T-helper 9 cell (primary cell): ENCODE measurements around the gene PGAP3.
A peak's percentile ranks its signal among the peaks of the same experiment; 100 is the strongest.

Experiments used
- DNase-seq: peaks from one replicate; pipeline ENCODE4 v3.0.0-alpha.2; 2020

PGAP3 gene

DNA sequence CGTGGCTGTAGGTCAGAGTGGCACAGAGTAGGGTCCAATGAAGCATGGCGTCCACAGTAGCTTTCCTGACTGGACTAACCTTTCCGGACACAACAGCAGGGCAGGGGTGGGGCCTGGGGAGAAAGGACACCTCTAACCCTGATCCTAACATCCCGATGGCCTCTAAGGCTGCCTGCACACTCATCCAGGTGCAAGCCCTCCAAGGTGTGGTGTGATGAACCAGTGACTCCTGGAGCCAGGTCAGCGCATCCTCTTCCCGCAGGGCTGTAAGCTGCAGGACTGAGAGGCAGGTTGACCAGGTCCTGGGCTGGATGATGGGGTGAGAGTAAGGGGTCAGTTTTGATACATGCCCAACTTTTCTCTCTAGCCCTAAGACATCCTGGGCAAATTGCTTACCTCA lies 8.9 kb upstream of the PGAP3 start:
- no peak for DNase-seq

DNA sequence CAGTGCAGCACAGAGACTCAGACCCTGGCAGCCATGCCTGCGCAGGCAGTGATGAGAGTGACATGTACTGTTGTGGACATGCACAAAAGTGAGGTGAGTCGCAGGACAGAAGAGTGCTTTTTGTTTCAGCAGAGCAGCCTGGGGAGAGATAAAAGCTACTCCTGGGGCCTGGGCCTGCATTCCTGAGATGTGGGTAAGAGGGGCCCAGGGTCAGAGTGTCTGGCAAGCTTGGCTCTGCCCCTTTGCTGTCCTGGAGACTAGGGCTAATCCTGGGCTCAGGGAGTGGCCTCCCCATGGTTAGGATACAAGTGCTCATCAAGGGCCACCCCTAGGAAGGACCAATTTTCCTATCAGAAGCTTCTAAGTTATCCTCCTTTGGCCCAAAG lies 7.2 kb upstream of the PGAP3 start:
- no peak for DNase-seq

GRCh38 chr17:39694593-39694992 lies 6.7 kb upstream of the PGAP3 start:
- DNase-seq: no peak

DNA sequence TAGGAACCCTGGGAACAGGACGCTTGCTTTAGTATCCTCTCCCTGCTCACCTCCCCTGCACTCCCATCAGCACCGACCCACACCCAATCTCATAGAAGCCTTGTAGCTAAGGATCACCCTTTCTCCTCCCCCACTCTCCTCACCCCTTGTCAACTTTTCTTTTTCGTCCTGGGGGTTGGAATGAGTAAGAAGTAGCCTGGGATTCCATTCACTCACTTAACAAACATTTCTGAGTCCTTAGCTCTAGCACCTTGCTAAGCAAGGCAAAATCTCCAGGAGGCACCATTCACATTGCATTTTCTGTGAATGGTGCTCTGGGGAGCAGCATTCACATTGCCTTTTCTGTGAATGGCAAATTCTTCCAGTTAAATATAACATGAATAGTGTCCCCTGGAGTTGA lies 1.1 kb upstream of the PGAP3 start:
- DNase-seq: no peak

DNA sequence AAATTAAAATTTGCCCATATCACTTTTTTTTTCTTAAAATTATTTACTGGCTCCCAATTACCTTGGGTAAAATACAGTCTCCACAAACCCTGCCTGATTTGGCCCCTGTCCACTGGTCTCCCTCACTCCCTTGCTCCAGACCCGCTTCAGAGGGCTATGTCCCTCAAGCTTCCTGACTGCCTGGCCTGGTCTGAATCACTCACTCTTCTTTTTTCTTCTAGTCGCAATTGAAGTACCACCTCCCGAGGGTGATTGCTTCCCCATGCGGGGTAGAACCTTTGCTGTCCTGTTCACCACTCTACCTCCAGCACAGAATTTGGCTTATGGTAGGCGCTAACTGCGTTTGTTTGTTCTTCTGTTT lies 598 bp upstream of the PGAP3 start:
- no peak for DNase-seq

GRCh38 chr17:39687101-39687545 lies 734 bp downstream of the PGAP3 start:
- no peak for DNase-seq

DNA sequence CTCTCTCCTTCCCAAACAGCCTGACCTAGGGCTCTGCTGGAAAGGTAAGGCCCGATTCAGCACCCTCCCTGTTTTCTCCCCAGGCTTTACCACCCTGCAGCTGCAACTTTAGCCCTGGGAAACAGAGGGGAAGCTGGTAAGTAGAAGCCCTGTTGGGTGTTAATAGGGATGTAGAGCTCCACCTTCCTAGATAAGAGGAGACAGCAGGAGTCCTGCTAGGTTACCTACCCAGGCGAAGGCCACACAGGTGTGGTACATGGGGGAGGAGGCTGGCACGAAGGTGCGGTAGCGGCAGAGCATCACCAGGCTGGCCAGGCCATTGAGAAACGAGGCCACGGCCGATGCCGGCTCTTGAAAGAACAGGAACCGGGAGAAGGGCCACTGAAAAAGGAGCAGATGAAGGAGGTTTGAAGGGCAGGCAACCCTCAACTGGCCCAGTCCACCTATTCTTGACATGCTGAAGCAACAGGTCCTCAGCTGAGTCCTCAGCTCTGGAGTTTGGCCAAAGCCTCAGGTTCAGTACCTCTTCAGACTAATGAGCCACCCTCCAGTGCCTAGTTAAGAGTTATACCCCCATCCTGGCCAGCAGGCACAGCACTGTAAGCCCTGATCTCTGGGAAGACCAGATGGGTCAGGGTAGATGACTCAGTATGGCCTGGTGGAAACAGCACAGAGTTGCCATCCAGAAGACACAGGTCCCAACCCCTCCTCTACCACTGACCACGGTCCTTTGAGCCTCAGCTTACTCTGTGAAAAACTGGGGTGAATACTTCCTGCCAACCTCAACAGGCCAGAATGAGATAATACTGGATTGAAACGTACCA lies 3.3 kb downstream of the PGAP3 start:
- DNase-seq: no peak

- no peak for DNase-seq
These were observed 4.4 kb downstream of the PGAP3 start for GRCh38 chr17:39683295-39683939.

- peak; percentile 27 for DNase-seq
These were observed 8.2 kb downstream of the PGAP3 start for GRCh38 chr17:39679521-39680192.

- DNase-seq: no peak
These were observed 9.3 kb downstream of the PGAP3 start for GRCh38 chr17:39678340-39679116.

DNA sequence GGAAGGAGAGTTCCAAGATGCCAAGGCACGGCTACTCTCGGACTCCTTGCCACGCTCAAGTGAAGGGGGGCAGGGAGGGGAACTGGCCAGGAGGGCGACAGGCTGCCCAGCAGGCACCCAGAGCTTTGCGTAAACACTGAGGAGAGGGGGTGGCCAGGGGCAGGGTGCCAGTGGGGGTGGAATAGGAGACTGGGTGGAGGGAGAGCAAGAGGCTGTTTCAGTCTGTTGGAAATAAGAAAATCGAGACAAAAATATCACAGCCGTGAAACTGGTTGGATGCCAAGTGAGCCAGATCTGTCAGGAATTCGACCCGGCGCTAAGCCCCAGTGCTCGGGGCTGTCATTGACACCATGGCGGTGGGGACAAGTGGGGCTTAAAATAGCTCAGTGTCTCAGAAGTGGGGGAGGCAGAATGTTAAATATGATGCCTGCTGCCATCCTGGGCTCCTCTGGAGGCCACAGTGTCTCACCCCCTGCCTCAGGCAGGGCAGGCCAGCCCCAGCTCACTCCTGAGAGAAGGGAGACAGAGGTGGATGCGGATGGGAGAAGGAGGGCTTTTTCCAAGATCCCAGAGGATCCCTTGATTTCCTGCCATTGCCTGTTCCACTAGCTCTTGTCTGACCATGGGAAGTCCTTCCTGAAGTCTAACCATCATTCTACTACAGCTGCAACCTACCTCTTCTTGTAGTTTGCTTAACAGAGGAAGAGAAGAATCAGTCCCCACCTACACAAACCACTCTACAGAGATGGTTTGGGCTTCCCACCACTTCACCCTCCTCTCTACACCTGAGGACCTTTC lies 10.1 kb downstream of the PGAP3 start:
- DNase-seq: no peak

GRCh38 chr17:39677072-39677471 lies 10.8 kb downstream of the PGAP3 start:
- no peak for DNase-seq

DNA sequence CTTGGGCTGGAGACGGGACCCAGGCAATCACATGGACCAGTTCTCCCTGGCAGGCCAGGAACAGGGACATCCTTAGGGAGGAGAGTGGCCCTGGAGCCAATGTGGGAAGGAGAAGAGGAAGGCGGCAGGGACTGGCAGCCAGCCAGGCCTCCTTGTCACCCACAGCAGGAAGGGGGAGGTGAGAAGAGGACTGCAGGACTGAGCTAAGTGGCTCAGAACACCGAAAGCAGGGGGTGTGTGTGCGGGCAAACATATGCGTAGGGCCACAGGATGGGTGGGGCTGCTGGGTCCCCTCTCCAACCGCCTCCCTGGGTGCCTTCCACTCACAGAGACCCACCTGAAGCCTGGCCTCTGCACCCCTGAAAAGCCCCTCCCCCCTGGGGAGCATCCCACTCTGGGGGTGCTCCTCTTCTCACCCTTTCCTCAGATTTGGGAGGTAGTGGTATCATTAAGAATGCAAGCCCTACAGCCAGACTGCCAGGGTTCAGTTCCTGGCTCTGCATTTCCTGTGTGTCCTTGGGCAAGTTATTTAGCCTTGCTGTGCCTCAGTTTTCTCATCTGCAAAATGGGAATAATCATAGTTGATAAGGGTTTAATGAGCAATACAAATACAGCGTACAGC lies 11.5 kb downstream of the PGAP3 start:
- DNase-seq: peak; percentile 20

GRCh38 chr17:39675390-39676082 lies 12.3 kb downstream of the PGAP3 start:
- no peak for DNase-seq

DNA sequence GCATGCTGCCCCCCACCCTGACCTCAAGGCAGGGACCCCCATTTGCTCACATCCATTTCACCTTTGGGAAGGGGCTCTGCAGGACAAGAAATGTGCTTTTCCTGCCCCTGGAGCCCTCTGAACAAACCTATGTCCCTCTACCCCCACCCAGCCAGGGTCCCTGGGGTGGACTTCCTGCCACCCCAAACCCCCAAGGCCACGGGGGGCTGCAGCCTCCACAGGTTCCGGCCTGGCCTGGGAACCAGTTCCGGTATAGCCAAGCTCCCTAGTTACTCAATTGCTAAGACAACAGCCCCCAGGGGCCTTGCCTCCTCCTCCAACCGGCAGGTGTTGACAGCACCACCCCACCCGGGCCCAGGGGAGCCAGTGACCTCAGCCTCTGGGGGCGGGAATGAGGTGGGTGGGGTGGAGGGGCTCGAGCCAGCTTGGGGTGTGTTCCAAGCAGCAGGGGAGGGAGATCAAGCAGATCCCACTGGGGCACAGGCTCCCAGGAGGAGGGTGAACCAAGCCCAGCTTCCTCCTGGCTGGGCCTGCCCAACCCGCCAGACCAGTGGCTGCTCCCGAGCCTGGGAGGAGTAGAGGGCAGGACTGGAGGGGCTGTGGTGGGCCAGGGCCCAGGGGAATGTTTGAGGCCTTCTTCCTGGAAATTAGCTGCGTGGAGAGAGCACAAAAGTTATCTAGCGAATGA lies 13.0 kb downstream of the PGAP3 start:
- no peak for DNase-seq

GRCh38 chr17:39674179-39674578 lies 13.7 kb downstream of the PGAP3 start:
- no peak for DNase-seq

DNA sequence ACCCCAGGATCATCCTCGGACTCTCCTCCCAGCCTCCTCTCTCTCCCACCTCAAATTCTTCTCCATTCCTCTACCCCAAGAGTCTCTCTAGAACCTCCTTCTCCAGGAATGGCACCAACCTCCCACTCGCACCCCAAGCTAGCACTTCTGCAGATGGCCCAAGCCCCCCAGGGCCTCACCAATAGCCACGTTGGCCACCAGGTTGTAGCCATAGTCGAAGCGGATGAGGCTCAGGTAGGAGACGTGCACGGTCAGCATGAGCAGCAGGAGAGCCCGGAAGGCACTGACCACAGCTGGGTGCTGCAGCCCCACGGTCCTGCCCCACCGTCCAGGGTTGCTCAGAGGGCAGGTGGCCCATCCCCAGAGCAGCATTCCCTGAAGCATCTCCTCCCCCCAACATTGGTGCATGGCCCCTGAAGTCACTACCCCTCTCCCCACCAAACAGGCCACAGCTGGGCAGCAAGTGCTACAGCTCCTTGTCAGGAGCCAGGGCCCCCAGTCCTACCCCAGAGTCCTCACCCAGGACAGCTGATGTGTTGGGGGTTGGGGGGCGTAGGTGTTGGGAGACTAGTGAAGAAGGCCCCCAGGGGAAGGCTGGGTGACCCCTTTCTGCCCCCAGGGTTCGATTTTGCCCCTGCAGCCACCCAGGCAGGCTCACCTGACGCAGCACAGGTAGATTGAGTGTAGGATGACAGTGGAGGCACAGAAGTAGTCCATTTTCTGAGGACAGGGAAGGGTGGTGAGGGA lies 14.3 kb downstream of the PGAP3 start:
- no peak for DNase-seq

DNA sequence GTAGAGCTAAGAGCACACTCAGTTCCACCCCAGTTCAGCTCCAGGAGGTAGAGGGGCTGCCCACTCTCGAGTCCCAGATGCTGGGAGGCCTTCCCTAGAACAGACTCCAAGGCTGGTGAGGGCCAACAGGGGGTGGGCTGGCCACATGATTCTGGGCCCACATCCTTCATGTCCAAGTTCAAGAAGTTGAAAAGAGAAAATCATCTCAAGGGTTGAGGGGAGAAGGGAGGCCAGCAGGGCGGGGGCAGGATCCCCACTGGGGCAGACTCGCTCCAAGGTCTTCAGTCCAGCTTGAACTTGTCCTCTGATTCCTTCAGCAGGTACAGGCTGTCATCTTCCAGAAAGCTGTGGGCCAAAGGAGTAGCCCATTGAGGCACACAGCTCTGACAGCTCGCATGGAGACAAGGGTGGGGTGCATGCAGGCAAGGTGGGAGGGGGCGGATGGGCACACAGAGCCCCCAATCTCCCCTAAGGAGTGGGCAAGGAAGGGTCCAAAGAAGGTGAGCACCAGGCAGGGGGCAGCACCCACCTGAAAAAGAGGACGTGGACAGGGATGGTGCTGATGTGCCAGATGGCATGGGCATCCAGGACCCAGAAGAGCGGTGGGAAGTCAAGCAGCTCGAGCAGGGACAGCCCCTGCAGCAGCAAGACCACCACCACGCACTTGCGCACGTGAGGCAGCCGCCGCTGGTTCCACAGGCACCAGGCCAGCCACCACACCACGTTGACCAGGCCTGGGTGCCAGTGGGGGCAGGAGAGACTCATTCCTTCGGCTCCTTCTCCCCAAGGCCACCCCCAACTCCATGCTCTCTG lies 15.1 kb downstream of the PGAP3 start:
- DNase-seq: no peak
